Lower leg skin (tissue), 4 donors: ENCODE results near the gene GTF3C6. TPM values are rescaled to one million over a fixed set of nuclear protein-coding genes. Genes with fewer than 3 reads are reported as not detected.

Experiments used
- total RNA-seq, 4 donors: library from RNA; depleted of rRNA; stranded (reverse); fragments of >200 nt; gene quantifications; one replicate each; pipeline ENCODE4 v1.1.0, GENCODE V29; 2016

The GTF3C6 gene
- total RNA-seq, 4 donors from 2014 or later = 15.5 to 22.1 (median 18.3) TPM

Other genes starting within 250 kb of the GTF3C6 start
- 10 to 100 TPM; 17.0 to 19.1 (median 18.7) TPM for gene CDK19, start 143.2 kb upstream of the GTF3C6 start, total RNA-seq
- 10 to 100 TPM; 36.3 to 49.8 (median 40.4) TPM for gene AMD1, start 83.9 kb upstream of the GTF3C6 start, total RNA-seq
- gene RPF2, start 23.3 kb downstream of the GTF3C6 start, total RNA-seq = 10 to 100 TPM; 12.9 to 22.3 (median 14.1) TPM
- 10 to 100 TPM; 35.6 to 50.9 (median 43.9) TPM for gene SLC16A10, start 128.8 kb downstream of the GTF3C6 start, total RNA-seq